Measurements from ENCODE around the gene TLR6. TPM values are rescaled to one million over a fixed set of nuclear protein-coding genes. Genes with fewer than 3 reads are reported as not detected.

TLR6 gene
- total RNA-seq (1 to 10 TPM; 2.9 to 6.1 TPM), polyA plus RNA-seq (ENCODE audit: insufficient read length in 2 of 2) (1 to 10 TPM; 1.4 to 1.6 TPM)
- long read RNA-seq, donor 1, partial matches to known transcripts, result 0 of 1 reads
- long read RNA-seq, donor 1, other reads (novel, unspliced or antisense), result 0 of 1 reads
- long read RNA-seq, donor 2, partial matches to known transcripts, result 0 of 1 reads
- long read RNA-seq, donor 2, other reads (novel, unspliced or antisense), result 0 of 1 reads
- long read RNA-seq, donor 3, full-length matches to known transcripts, result 1 of 1 reads
- long read RNA-seq, donor 3, partial matches to known transcripts, result 0 of 1 reads
- long read RNA-seq, donor 3, other reads (novel, unspliced or antisense), result 0 of 1 reads
- long read RNA-seq, donor 4, partial matches to known transcripts, result 0 of 1 reads
- long read RNA-seq, donor 4, other reads (novel, unspliced or antisense), result 0 of 1 reads

GRCh38 chr4:38856524-38857337, at the start of gene TLR6:
TLR6 (minus strand) TSS chr4:38856817; CDS start chr4:38829473, 27,344 bp downstream.
- Histone ChIP-seq H3K36me3 (ENCODE audit: control insufficient read depth, insufficient read depth, low read length) (no peaks in the 10 kb centered on the region), H3K4me1 (ENCODE audit: control insufficient read depth, insufficient read depth, low read length) (no peaks in the 10 kb centered on the region), H3K4me3 (ENCODE audit: low read depth, low read length) (peak within 1 kb of the TSS; percentile 31), H3K27ac (ENCODE audit: low read depth, low read length) (peak within 1 kb of the TSS; percentile 8), H3K9me3 (ENCODE audit: control insufficient read depth, insufficient read depth, low read length) (no peaks in the 10 kb centered on the region), H3K27me3 (ENCODE audit: control insufficient read depth, insufficient read depth, low read length) (no peaks in the 10 kb centered on the region)
- peak in 2 of 6 donors; percentile 61 to 73 for DNase-seq (ENCODE audit: low read depth in 4 of 6, low spot score in 6 of 6)
- WGBS (ENCODE audit: insufficient coverage), result no CpG with 5 or more reads among the region's 8 CpGs

GRCh38 chr4:38905652-38906385, 49.2 kb upstream of the TLR6 start:
- DNase-seq (ENCODE audit: low read depth in 4 of 6, low spot score in 6 of 6), result peak in 1 of 6 donors; percentile 19
- no peak overlapping the region for H3K27ac ChIP-seq (ENCODE audit: low read depth, low read length)
- WGBS (ENCODE audit: insufficient coverage), result 67% methylated on average over 5 of the region's 10 CpGs

GRCh38 chr4:38904682-38905081, 48.1 kb upstream of the TLR6 start:
- H3K27ac ChIP-seq (ENCODE audit: low read depth, low read length), result no peak overlapping the region
- WGBS (ENCODE audit: insufficient coverage), result 91% methylated on average over 3 of the region's 3 CpGs

More at GRCh38 chr4:38905652-38906385, 49.2 kb upstream of the TLR6 start:
- no peak overlapping the region for H3K4me3 ChIP-seq (ENCODE audit: low read depth, low read length)
- H3K9me3 ChIP-seq (ENCODE audit: control insufficient read depth, insufficient read depth, low read length), result no peaks in the 10 kb centered on the region
- no peaks in the 10 kb centered on the region for H3K4me1 ChIP-seq (ENCODE audit: control insufficient read depth, insufficient read depth, low read length)
- no peaks in the 10 kb centered on the region for H3K27me3 ChIP-seq (ENCODE audit: control insufficient read depth, insufficient read depth, low read length)
- H3K36me3 ChIP-seq (ENCODE audit: control insufficient read depth, insufficient read depth, low read length), result no peaks in the 10 kb centered on the region

GRCh38 chr4:38904090-38904666, 47.6 kb upstream of the TLR6 start:
- no peak overlapping the region for H3K4me3 ChIP-seq (ENCODE audit: low read depth, low read length)
- no peaks in the 10 kb centered on the region for H3K9me3 ChIP-seq (ENCODE audit: control insufficient read depth, insufficient read depth, low read length)
- H3K4me1 ChIP-seq (ENCODE audit: control insufficient read depth, insufficient read depth, low read length), result no peaks in the 10 kb centered on the region
- WGBS (ENCODE audit: insufficient coverage), result 81% methylated on average over 4 of the region's 10 CpGs
- H3K36me3 ChIP-seq (ENCODE audit: control insufficient read depth, insufficient read depth, low read length), result no peaks in the 10 kb centered on the region
- DNase-seq (ENCODE audit: low read depth in 4 of 6, low spot score in 6 of 6), result no peak
- H3K27ac ChIP-seq (ENCODE audit: low read depth, low read length), result no peak overlapping the region
- H3K27me3 ChIP-seq (ENCODE audit: control insufficient read depth, insufficient read depth, low read length), result no peaks in the 10 kb centered on the region

More at GRCh38 chr4:38904682-38905081, 48.1 kb upstream of the TLR6 start:
- Histone ChIP-seq H3K4me1 (ENCODE audit: control insufficient read depth, insufficient read depth, low read length) (no peaks in the 10 kb centered on the region), H3K27me3 (ENCODE audit: control insufficient read depth, insufficient read depth, low read length) (no peaks in the 10 kb centered on the region), H3K36me3 (ENCODE audit: control insufficient read depth, insufficient read depth, low read length) (no peaks in the 10 kb centered on the region), H3K9me3 (ENCODE audit: control insufficient read depth, insufficient read depth, low read length) (no peaks in the 10 kb centered on the region), H3K4me3 (ENCODE audit: low read depth, low read length) (no peak overlapping the region)
- DNase-seq (ENCODE audit: low read depth in 4 of 6, low spot score in 6 of 6), result peak in 1 of 6 donors; percentile 65

GRCh38 chr4:38902695-38903094, 46.1 kb upstream of the TLR6 start:
- Histone ChIP-seq H3K9me3 (ENCODE audit: control insufficient read depth, insufficient read depth, low read length) (no peaks in the 10 kb centered on the region), H3K27me3 (ENCODE audit: control insufficient read depth, insufficient read depth, low read length) (no peaks in the 10 kb centered on the region), H3K27ac (ENCODE audit: low read depth, low read length) (no peak overlapping the region), H3K4me1 (ENCODE audit: control insufficient read depth, insufficient read depth, low read length) (no peaks in the 10 kb centered on the region), H3K4me3 (ENCODE audit: low read depth, low read length) (no peak overlapping the region), H3K36me3 (ENCODE audit: control insufficient read depth, insufficient read depth, low read length) (no peaks in the 10 kb centered on the region)
- DNase-seq (ENCODE audit: low read depth in 4 of 6, low spot score in 6 of 6), result peak in 3 of 6 donors; percentile 35 to 89 (median 75)

- Histone ChIP-seq H3K27ac (ENCODE audit: low read depth, low read length) (no peak overlapping the region), H3K36me3 (ENCODE audit: control insufficient read depth, insufficient read depth, low read length) (no peaks in the 10 kb centered on the region)
- WGBS (ENCODE audit: insufficient coverage), result 40% methylated on average over 1 of the region's 5 CpGs
These were observed 45.6 kb upstream of the TLR6 start for GRCh38 chr4:38902221-38902620.

GRCh38 chr4:38898245-38898644, 41.6 kb upstream of the TLR6 start:
- DNase-seq (ENCODE audit: low read depth in 4 of 6, low spot score in 6 of 6), result no peak
- Histone ChIP-seq H3K9me3 (ENCODE audit: control insufficient read depth, insufficient read depth, low read length) (no peaks in the 10 kb centered on the region), H3K4me3 (ENCODE audit: low read depth, low read length) (no peak overlapping the region), H3K36me3 (ENCODE audit: control insufficient read depth, insufficient read depth, low read length) (no peaks in the 10 kb centered on the region), H3K4me1 (ENCODE audit: control insufficient read depth, insufficient read depth, low read length) (no peaks in the 10 kb centered on the region), H3K27ac (ENCODE audit: low read depth, low read length) (no peak overlapping the region), H3K27me3 (ENCODE audit: control insufficient read depth, insufficient read depth, low read length) (no peaks in the 10 kb centered on the region)
- 100% methylated on average over 4 of the region's 7 CpGs for WGBS (ENCODE audit: insufficient coverage)

More at GRCh38 chr4:38902221-38902620, 45.6 kb upstream of the TLR6 start:
- no peak for DNase-seq (ENCODE audit: low read depth in 4 of 6, low spot score in 6 of 6)
- Histone ChIP-seq H3K27me3 (ENCODE audit: control insufficient read depth, insufficient read depth, low read length) (no peaks in the 10 kb centered on the region), H3K4me3 (ENCODE audit: low read depth, low read length) (no peak overlapping the region), H3K4me1 (ENCODE audit: control insufficient read depth, insufficient read depth, low read length) (no peaks in the 10 kb centered on the region), H3K9me3 (ENCODE audit: control insufficient read depth, insufficient read depth, low read length) (no peaks in the 10 kb centered on the region)

GRCh38 chr4:38896940-38897339, 40.3 kb upstream of the TLR6 start:
- H3K9me3 ChIP-seq (ENCODE audit: control insufficient read depth, insufficient read depth, low read length), result no peaks in the 10 kb centered on the region
- H3K4me3 ChIP-seq (ENCODE audit: low read depth, low read length), result no peak overlapping the region
- H3K4me1 ChIP-seq (ENCODE audit: control insufficient read depth, insufficient read depth, low read length), result no peaks in the 10 kb centered on the region
- H3K36me3 ChIP-seq (ENCODE audit: control insufficient read depth, insufficient read depth, low read length), result no peaks in the 10 kb centered on the region
- no peak for DNase-seq (ENCODE audit: low read depth in 4 of 6, low spot score in 6 of 6)
- no peaks in the 10 kb centered on the region for H3K27me3 ChIP-seq (ENCODE audit: control insufficient read depth, insufficient read depth, low read length)
- no peak overlapping the region for H3K27ac ChIP-seq (ENCODE audit: low read depth, low read length)
- WGBS (ENCODE audit: insufficient coverage), result no CpG with 5 or more reads among the region's 1 CpG

Data from spinal cord (tissue), 10 donors.